LNCaP clone FGC (cell line): ENCODE data around the gene ZNF440.

Experiments used
- DNase-seq: peaks from one replicate; pipeline ENCODE4 v3.0.0-alpha.2; 2011; ENCODE audit warnings: low read depth
- H3K4me3 ChIP-seq: 2 replicates; pipeline ENCODE4 v1.5.1; 2011; ENCODE audit warnings: mild to moderate bottlenecking, low read depth, low read length, control low read depth
- TF ChIP-seq, protein P1 (sequence below): IDR thresholded peaks from 2 replicates; pipeline ENCODE4 v1.5.1; 2012; ENCODE audit warnings: mild to moderate bottlenecking; ENCODE audit not compliant: control insufficient read depth, insufficient read depth; ENCODE audit errors: extremely low read depth

The ZNF440 gene

DNA sequence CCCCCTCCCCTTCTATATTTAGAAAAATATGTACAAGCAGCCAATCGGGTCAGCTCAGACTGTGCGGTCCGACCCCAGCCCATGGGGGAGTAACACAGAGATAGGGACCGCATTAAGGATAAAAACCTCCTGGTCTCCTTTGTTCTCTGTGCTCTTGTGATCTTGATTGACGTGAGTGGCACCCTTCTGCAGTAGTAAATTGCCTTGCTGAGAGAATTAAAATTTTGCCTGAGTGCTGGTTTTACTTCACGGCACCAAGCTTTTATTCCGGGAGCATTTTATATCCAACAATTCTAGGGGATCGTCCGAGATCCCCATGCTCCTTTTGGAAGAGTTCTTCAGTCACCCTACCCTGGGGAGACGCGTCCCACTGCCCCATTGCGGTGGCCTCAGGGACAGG, 66.5 kb downstream of the ZNF440 start:
- no peak overlapping the region for H3K4me3 ChIP-seq
- no peak for DNase-seq
- TF ChIP-seq, protein P1, sequence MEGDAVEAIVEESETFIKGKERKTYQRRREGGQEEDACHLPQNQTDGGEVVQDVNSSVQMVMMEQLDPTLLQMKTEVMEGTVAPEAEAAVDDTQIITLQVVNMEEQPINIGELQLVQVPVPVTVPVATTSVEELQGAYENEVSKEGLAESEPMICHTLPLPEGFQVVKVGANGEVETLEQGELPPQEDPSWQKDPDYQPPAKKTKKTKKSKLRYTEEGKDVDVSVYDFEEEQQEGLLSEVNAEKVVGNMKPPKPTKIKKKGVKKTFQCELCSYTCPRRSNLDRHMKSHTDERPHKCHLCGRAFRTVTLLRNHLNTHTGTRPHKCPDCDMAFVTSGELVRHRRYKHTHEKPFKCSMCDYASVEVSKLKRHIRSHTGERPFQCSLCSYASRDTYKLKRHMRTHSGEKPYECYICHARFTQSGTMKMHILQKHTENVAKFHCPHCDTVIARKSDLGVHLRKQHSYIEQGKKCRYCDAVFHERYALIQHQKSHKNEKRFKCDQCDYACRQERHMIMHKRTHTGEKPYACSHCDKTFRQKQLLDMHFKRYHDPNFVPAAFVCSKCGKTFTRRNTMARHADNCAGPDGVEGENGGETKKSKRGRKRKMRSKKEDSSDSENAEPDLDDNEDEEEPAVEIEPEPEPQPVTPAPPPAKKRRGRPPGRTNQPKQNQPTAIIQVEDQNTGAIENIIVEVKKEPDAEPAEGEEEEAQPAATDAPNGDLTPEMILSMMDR, result no peak

DNA sequence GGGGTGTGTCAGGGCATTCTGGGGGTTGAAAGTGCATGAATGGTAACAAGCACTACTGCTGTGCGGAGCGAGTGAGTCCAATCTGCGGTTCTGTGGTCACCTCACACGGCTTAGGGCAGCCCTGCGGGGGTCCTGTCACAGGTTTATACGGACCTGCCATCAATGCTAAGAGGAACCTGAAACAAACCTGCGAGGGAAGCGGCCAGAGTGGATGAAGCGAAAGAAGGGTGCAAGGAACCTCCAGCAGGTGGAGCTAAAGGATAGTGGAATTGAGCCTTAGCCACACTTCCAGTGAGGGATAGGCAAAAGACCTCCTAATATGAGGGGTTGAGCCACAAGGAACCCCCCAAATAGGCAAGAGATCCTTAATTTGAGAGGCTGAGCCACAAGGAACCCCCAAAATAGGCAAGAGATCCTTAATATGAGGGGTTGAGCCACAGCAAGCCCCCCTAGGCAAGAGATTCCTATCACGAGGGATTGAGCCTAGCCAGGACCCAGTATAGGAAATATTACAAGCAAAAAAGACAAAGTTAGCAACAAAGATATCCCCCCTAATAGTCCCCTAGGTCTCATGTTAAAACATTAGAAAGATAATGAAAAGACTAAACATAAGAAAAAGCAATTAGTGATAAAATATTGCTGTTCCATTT, 67.2 kb downstream of the ZNF440 start:
- TF ChIP-seq, protein P1, result peak; percentile 87
- DNase-seq, result peak; percentile 23
- H3K4me3 ChIP-seq, result no peak overlapping the region

DNA sequence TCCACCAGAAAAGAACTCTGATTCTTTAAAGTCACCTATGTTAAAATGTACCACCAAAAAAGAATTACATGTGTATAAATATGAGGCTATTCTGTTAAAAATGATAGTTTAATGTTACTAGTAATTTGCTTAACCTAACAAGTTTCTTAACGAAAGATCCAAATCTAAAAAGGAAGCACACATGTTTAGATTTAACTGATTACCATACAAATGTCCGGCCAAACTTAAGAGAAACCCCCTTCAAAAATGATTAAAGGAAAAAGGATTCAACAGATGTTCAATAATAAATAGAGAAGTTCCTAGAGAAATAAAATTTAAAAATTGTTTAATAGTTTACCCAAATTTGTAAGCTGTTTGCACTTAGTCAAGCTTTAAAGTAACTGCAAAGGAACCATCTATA, 68.5 kb downstream of the ZNF440 start:
- no peak overlapping the region for H3K4me3 ChIP-seq
- TF ChIP-seq, protein P1, result no peak
- no peak for DNase-seq
